ENCODE data around the gene PTH1R. TPM values are rescaled to one million over a fixed set of nuclear protein-coding genes. Genes with fewer than 3 reads are reported as not detected.

PTH1R gene
- total and polyA plus RNA-seq, 11 donors: 2.1 to 23.4 (median 6.5) TPM

- Histone ChIP-seq H3K9me3 (no peaks in the 10 kb centered on the region), H3K27ac (peak overlapping the region; percentile 43 to 93 (median 78)), H3K27me3 (no peaks in the 10 kb centered on the region), H3K36me3 (peaks cover 0 to 37% (median 18%) of the 10 kb centered on the region in 9 donors), H3K4me1 (peaks cover 2 to 82% (median 66%) of the 10 kb centered on the region in 12 donors), H3K4me3 (peak overlapping the region in 1 of 12 donors; percentile 20)
- TF ChIP-seq CTCF (IDR thresholded peaks at IDR 0.05) (no peak), POLR2A (IDR thresholded peaks at IDR 0.05) (no peak)
- peak in 1 of 5 donors; percentile 21 for DNase-seq
- intact Hi-C loops (cut with DNase I): no loop called here
- ATAC-seq: no peak
- 77 to 85% (median 82%) methylated on average over 12 of the region's 12 CpGs for WGBS, 4 donors
Measured at GRCh38 chr3:46942481-46943236, 65.1 kb downstream of the PTH1R start.

- peak overlapping the region; percentile 71 to 93 (median 78) for H3K27ac ChIP-seq
- TF ChIP-seq POLR2A (IDR thresholded peaks at IDR 0.05) (no peak), CTCF (IDR thresholded peaks at IDR 0.05) (no peak)
- H3K4me3 ChIP-seq: peak overlapping the region in 2 of 12 donors; percentile 15 to 20
- H3K9me3 ChIP-seq: no peaks in the 10 kb centered on the region
- intact Hi-C loops (cut with DNase I): no loop called here
- ATAC-seq: peak; percentile 38 to 50 (median 46)
- 46 to 61% (median 54%) methylated on average over 12 of the region's 12 CpGs for WGBS, 4 donors
- peaks cover 0 to 29% (median 18%) of the 10 kb centered on the region in 9 donors for H3K36me3 ChIP-seq
- peaks cover 8 to 82% (median 69%) of the 10 kb centered on the region in 12 donors for H3K4me1 ChIP-seq
- no peaks in the 10 kb centered on the region for H3K27me3 ChIP-seq
- peak in 4 of 5 donors; percentile 37 to 68 (median 58) for DNase-seq
Measured at GRCh38 chr3:46943237-46944187, 66.0 kb downstream of the PTH1R start.

- WGBS, 4 donors: 55 to 76% (median 72%) methylated on average over 8 of the region's 8 CpGs
- intact Hi-C loops (cut with DNase I): no loop called here
- TF ChIP-seq CTCF (IDR thresholded peaks at IDR 0.05): no peak
- TF ChIP-seq POLR2A (IDR thresholded peaks at IDR 0.05): no peak
- no peak overlapping the region for H3K4me3 ChIP-seq
- peaks cover 0 to 23% (median 14%) of the 10 kb centered on the region in 9 donors for H3K36me3 ChIP-seq
- peak overlapping the region; percentile 71 to 93 (median 78) for H3K27ac ChIP-seq
- no peaks in the 10 kb centered on the region for H3K27me3 ChIP-seq
- no peaks in the 10 kb centered on the region for H3K9me3 ChIP-seq
- peaks cover 12 to 82% (median 70%) of the 10 kb centered on the region in 12 donors for H3K4me1 ChIP-seq
- peak in 1 of 5 donors; percentile 34 for DNase-seq
- ATAC-seq: peak in 2 of 4 donors; percentile 3 to 21
Measured at GRCh38 chr3:46944191-46944590, 66.7 kb downstream of the PTH1R start.

All from heart left ventricle (tissue), 16 donors.